H9 (cell line): ENCODE measurements around the gene MICALL2. TPM values are rescaled to one million over a fixed set of nuclear protein-coding genes. Genes with fewer than 3 reads are reported as not detected.

Experiments used
- DNase-seq: peaks from one replicate; pipeline ENCODE4 v3.0.0-alpha.2; 2017
- H2AFZ ChIP-seq: one replicate; pipeline ENCODE4 v1.6.1; 2013; ENCODE audit warnings: mild to moderate bottlenecking, low read length, control low read depth, moderate library complexity
- H2AK5ac ChIP-seq: 2 replicates; pipeline ENCODE4 v1.6.1; 2013; ENCODE audit warnings: low read length, control low read depth, mixed read lengths; ENCODE audit not compliant: insufficient read length
- H2BK120ac ChIP-seq: one replicate; pipeline ENCODE4 v1.6.1; 2013; ENCODE audit warnings: low read depth, mild to moderate bottlenecking, low read length, control low read depth, inconsistent platforms; ENCODE audit not compliant: poor library complexity, severe bottlenecking
- H2BK12ac ChIP-seq: 2 replicates; pipeline ENCODE4 v1.6.1; 2013; ENCODE audit warnings: low read length, control low read depth, mixed read lengths, low read depth; ENCODE audit not compliant: insufficient read length
- H2BK15ac ChIP-seq: 2 replicates; pipeline ENCODE4 v1.6.1; 2013; ENCODE audit warnings: low read depth, low read length, control low read depth
- H2BK20ac ChIP-seq: one replicate; pipeline ENCODE4 v1.6.1; 2013; ENCODE audit warnings: low read depth, mild to moderate bottlenecking, low read length, control low read depth, inconsistent platforms; ENCODE audit not compliant: poor library complexity, severe bottlenecking
- H2BK5ac ChIP-seq: 2 replicates; pipeline ENCODE4 v1.6.1; 2013; ENCODE audit warnings: low read length, control low read depth, mixed read lengths; ENCODE audit not compliant: insufficient read length
- H3K14ac ChIP-seq: 2 replicates; pipeline ENCODE4 v1.6.1; 2013; ENCODE audit warnings: low read length, control low read depth; ENCODE audit not compliant: insufficient read depth
- H3K18ac ChIP-seq: 2 replicates; pipeline ENCODE4 v1.6.1; 2013; ENCODE audit warnings: low read depth, mild to moderate bottlenecking, mixed read lengths, low read length, control low read depth; ENCODE audit not compliant: insufficient read length
- H3K23ac ChIP-seq: 2 replicates; pipeline ENCODE4 v1.6.1; 2013; ENCODE audit warnings: low read length, control low read depth, mixed read lengths, low read depth; ENCODE audit not compliant: insufficient read length
- H3K23me2 ChIP-seq: 2 replicates; pipeline ENCODE4 v1.6.1; 2013; ENCODE audit warnings: low read depth, mild to moderate bottlenecking, mixed read lengths, low read length, control low read depth; ENCODE audit not compliant: insufficient read length, poor library complexity, severe bottlenecking
- H3K27ac ChIP-seq: 2 replicates; pipeline ENCODE4 v1.5.1; 2013; ENCODE audit warnings: low read length, control low read depth, mixed read lengths, low read depth; ENCODE audit not compliant: insufficient read length
- H3K27me3 ChIP-seq: 2 replicates; pipeline ENCODE4 v1.6.1; 2013; ENCODE audit warnings: low read length, control low read depth, inconsistent platforms; ENCODE audit not compliant: insufficient read depth
- H3K4ac ChIP-seq: 2 replicates; pipeline ENCODE4 v1.6.1; 2013; ENCODE audit warnings: low read depth, mild to moderate bottlenecking, control low read depth, inconsistent platforms, low read length, moderate library complexity
- H3K4me1 ChIP-seq: 2 replicates; pipeline ENCODE4 v1.6.1; 2013; ENCODE audit warnings: low read length, control low read depth, inconsistent platforms; ENCODE audit not compliant: insufficient read depth
- H3K4me2 ChIP-seq: 2 replicates; pipeline ENCODE4 v1.6.1; 2013; ENCODE audit warnings: low read length, control low read depth, mixed read lengths; ENCODE audit not compliant: insufficient read length, insufficient read depth
- H3K56ac ChIP-seq: 2 replicates; pipeline ENCODE4 v1.6.1; 2013; ENCODE audit warnings: low read depth, mild to moderate bottlenecking, mixed read lengths, low read length, control low read depth; ENCODE audit not compliant: insufficient read length
- H3K79me1 ChIP-seq: 2 replicates; pipeline ENCODE4 v1.6.1; 2013; ENCODE audit warnings: low read depth, mild to moderate bottlenecking, moderate library complexity, low read length, control low read depth, inconsistent platforms; ENCODE audit not compliant: insufficient read depth, poor library complexity, severe bottlenecking
- H3K79me2 ChIP-seq: 2 replicates; pipeline ENCODE4 v1.6.1; 2013; ENCODE audit warnings: low read length, control low read depth, inconsistent platforms; ENCODE audit not compliant: insufficient read depth
- H3K9ac ChIP-seq: 2 replicates; pipeline ENCODE4 v1.6.1; 2013; ENCODE audit warnings: low read length, control low read depth, mixed read lengths; ENCODE audit not compliant: insufficient read length; ENCODE audit errors: extremely low read depth
- H3K9me3 ChIP-seq: one replicate; pipeline ENCODE4 v1.6.1; 2013; ENCODE audit warnings: low read depth, low read length, inconsistent platforms; ENCODE audit not compliant: control insufficient read depth
- H3T11ph ChIP-seq: one replicate; pipeline ENCODE4 v1.6.1; 2013; ENCODE audit warnings: mild to moderate bottlenecking, low read length, control low read depth, inconsistent platforms
- H4K20me1 ChIP-seq: one replicate; pipeline ENCODE4 v1.6.1; 2013; ENCODE audit not compliant: control insufficient read depth, insufficient read length, insufficient read depth
- H4K5ac ChIP-seq: 2 replicates; pipeline ENCODE4 v1.6.1; 2013; ENCODE audit warnings: low read depth, mild to moderate bottlenecking, mixed read lengths, low read length, control low read depth; ENCODE audit not compliant: insufficient read length
- H4K8ac ChIP-seq: replicated peaks from 2 replicates; pipeline ENCODE4 v1.6.1; 2013; ENCODE audit warnings: low read length, control low read depth, mixed read lengths, low read depth; ENCODE audit not compliant: insufficient read length
- H4K91ac ChIP-seq: 2 replicates; pipeline ENCODE4 v1.6.1; 2013; ENCODE audit warnings: low read depth, mild to moderate bottlenecking, moderate library complexity, mixed read lengths, low read length, control low read depth; ENCODE audit not compliant: insufficient read length
- H3K27ac Mint-ChIP-seq, 3 experiments: 2 replicates in 2 of 3; 3 replicates in 1 of 3; pipeline ENCODE4 v1.8.0; 2020 to 2021; ENCODE audit warnings: mixed read lengths in 3 of 3, mild to moderate bottlenecking in 1 of 3, moderate library complexity in 1 of 3
- H3K27me3 Mint-ChIP-seq: 2 replicates; pipeline ENCODE4 v1.8.0; 2021; ENCODE audit warnings: low read depth, mild to moderate bottlenecking, moderate library complexity, mixed read lengths
- H3K36me3 Mint-ChIP-seq, 3 experiments: 2 replicates in 2 of 3; 3 replicates in 1 of 3; pipeline ENCODE4 v1.8.0; 2020 to 2021; ENCODE audit warnings: low read depth in 3 of 3, mixed read lengths in 3 of 3; ENCODE audit not compliant: insufficient read depth in 1 of 3
- H3K4me1 Mint-ChIP-seq, 2 experiments: 2 replicates each; pipeline ENCODE4 v1.8.0; 2020; ENCODE audit warnings: mixed read lengths in 2 of 2
- H3K4me3 Mint-ChIP-seq, 2 experiments: 2 replicates in 1 of 2; 3 replicates in 1 of 2; pipeline ENCODE4 v1.8.0; 2020 to 2021; ENCODE audit warnings: mild to moderate bottlenecking in 2 of 2, mixed read lengths in 2 of 2, moderate library complexity in 1 of 2
- H3K9me3 Mint-ChIP-seq, 2 experiments: 2 replicates in 1 of 2; 3 replicates in 1 of 2; pipeline ENCODE4 v1.8.0; 2020; ENCODE audit warnings: mild to moderate bottlenecking in 2 of 2, mixed read lengths in 2 of 2, moderate library complexity in 1 of 2
- WGBS: extraction: QIAGEN DNeasy Blood & Tissue Kit; methylation state at CpG from one replicate; pipeline ENCODE4 v1.1.7; 2013; ENCODE audit warnings: missing lambda C conversion rate, low lambda C conversion rate, mixed read lengths; ENCODE audit not compliant: insufficient read length; ENCODE audit errors: extremely low coverage; 5-methylcytosine and 5-hydroxymethylcytosine counted together
- total RNA-seq: library from RNA; stranded (reverse); gene quantifications from 2 replicates; pipeline ENCODE4 v1.2.1, GENCODE V29; 2021
- TF ChIP-seq, protein P1 (sequence below): fragments of 200-600 bp; sonication (generic); conservative IDR thresholded peaks from 3 replicates; pipeline ENCODE4 v1.8.0; 2021; ENCODE audit warnings: antibody characterized with exemption, mild to moderate bottlenecking

The MICALL2 gene
- total RNA-seq, 1 experiment from 2014 or later: 7.1 TPM

DNA sequence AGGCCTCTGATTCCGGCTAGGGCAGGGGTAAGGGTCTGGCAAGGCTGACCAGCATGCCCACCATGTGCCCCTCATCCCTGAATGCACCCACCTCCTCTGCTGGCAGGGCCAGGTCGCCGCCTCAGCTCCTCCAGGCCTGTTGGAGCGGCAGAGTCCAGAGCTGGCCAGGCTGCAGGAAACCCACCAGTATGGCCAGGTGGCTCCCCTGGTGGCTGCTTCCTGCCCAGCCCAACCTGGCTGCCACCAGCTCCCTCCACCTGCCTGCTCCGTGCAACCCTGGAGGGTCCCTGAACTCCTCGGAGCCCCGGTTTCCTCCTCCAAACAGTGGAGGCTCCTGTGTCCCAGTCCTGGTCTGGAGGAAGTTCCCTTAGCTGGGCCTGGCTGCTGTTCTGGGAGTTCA, 39.6 kb downstream of the MICALL2 start:
- Histone ChIP-seq H3K14ac (no peak overlapping the region), H2AK5ac (no peak overlapping the region), H3K4me1 (no peaks in the 10 kb centered on the region), H3K18ac (no peak overlapping the region), H2BK12ac (no peak overlapping the region), H2BK20ac (no peak overlapping the region), H2AFZ (no peak overlapping the region), H3K23me2 (no peaks in the 10 kb centered on the region), H4K91ac (no peak overlapping the region), H3K79me1 (no peaks in the 10 kb centered on the region), H3K4me2 (no peak overlapping the region), H3K23ac (no peak overlapping the region), H3K27me3 (no peaks in the 10 kb centered on the region), H4K5ac (no peak overlapping the region), H4K8ac (no peak overlapping the region), H2BK15ac (no peak overlapping the region), H3K9ac (no peak overlapping the region), H4K20me1 (no peaks in the 10 kb centered on the region), H3K4ac (no peak overlapping the region), H2BK5ac (no peak overlapping the region), H3K27ac (no peak overlapping the region), H3T11ph (no peak overlapping the region), H3K56ac (no peak overlapping the region), H3K79me2 (no peaks in the 10 kb centered on the region), H3K9me3 (no peaks in the 10 kb centered on the region), H2BK120ac (no peak overlapping the region)
- Mint-ChIP-seq H3K9me3 (no peaks in the 10 kb centered on the region; a peak in 1 of 5 replicates), H3K27me3 (peaks cover 37% of the 10 kb centered on the region), H3K4me3 (no peak overlapping the region), H3K36me3 (no peaks in the 10 kb centered on the region; a peak in 1 of 7 replicates), H3K27ac (no peak overlapping the region), H3K4me1 (peaks cover 12 to 26% of the 10 kb centered on the region in 2 experiments)
- DNase-seq: peak; percentile 68
- WGBS: no CpG with 5 or more reads among the region's 7 CpGs
- TF ChIP-seq, protein P1, sequence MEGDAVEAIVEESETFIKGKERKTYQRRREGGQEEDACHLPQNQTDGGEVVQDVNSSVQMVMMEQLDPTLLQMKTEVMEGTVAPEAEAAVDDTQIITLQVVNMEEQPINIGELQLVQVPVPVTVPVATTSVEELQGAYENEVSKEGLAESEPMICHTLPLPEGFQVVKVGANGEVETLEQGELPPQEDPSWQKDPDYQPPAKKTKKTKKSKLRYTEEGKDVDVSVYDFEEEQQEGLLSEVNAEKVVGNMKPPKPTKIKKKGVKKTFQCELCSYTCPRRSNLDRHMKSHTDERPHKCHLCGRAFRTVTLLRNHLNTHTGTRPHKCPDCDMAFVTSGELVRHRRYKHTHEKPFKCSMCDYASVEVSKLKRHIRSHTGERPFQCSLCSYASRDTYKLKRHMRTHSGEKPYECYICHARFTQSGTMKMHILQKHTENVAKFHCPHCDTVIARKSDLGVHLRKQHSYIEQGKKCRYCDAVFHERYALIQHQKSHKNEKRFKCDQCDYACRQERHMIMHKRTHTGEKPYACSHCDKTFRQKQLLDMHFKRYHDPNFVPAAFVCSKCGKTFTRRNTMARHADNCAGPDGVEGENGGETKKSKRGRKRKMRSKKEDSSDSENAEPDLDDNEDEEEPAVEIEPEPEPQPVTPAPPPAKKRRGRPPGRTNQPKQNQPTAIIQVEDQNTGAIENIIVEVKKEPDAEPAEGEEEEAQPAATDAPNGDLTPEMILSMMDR: peak; percentile 46
